H9 (cell line): Measurements from ENCODE around the gene SLC2A11. TPM values are rescaled to one million over a fixed set of nuclear protein-coding genes. Genes with fewer than 3 reads are reported as not detected.

ENCODE experiments used
- DNase-seq: peaks from one replicate; pipeline ENCODE4 v3.0.0-alpha.2; 2017
- H2AFZ ChIP-seq: one replicate; pipeline ENCODE4 v1.6.1; 2013; ENCODE audit warnings: mild to moderate bottlenecking, low read length, control low read depth, moderate library complexity
- H2AK5ac ChIP-seq: 2 replicates; pipeline ENCODE4 v1.6.1; 2013; ENCODE audit warnings: low read length, control low read depth, mixed read lengths; ENCODE audit not compliant: insufficient read length
- H2BK120ac ChIP-seq: one replicate; pipeline ENCODE4 v1.6.1; 2013; ENCODE audit warnings: low read depth, mild to moderate bottlenecking, low read length, control low read depth, inconsistent platforms; ENCODE audit not compliant: poor library complexity, severe bottlenecking
- H2BK12ac ChIP-seq: 2 replicates; pipeline ENCODE4 v1.6.1; 2013; ENCODE audit warnings: low read length, control low read depth, mixed read lengths, low read depth; ENCODE audit not compliant: insufficient read length
- H2BK15ac ChIP-seq: 2 replicates; pipeline ENCODE4 v1.6.1; 2013; ENCODE audit warnings: low read depth, low read length, control low read depth
- H2BK20ac ChIP-seq: one replicate; pipeline ENCODE4 v1.6.1; 2013; ENCODE audit warnings: low read depth, mild to moderate bottlenecking, low read length, control low read depth, inconsistent platforms; ENCODE audit not compliant: poor library complexity, severe bottlenecking
- H2BK5ac ChIP-seq: 2 replicates; pipeline ENCODE4 v1.6.1; 2013; ENCODE audit warnings: low read length, control low read depth, mixed read lengths; ENCODE audit not compliant: insufficient read length
- H3K14ac ChIP-seq: 2 replicates; pipeline ENCODE4 v1.6.1; 2013; ENCODE audit warnings: low read length, control low read depth; ENCODE audit not compliant: insufficient read depth
- H3K18ac ChIP-seq: 2 replicates; pipeline ENCODE4 v1.6.1; 2013; ENCODE audit warnings: low read depth, mild to moderate bottlenecking, mixed read lengths, low read length, control low read depth; ENCODE audit not compliant: insufficient read length
- H3K23ac ChIP-seq: 2 replicates; pipeline ENCODE4 v1.6.1; 2013; ENCODE audit warnings: low read length, control low read depth, mixed read lengths, low read depth; ENCODE audit not compliant: insufficient read length
- H3K23me2 ChIP-seq: 2 replicates; pipeline ENCODE4 v1.6.1; 2013; ENCODE audit warnings: low read depth, mild to moderate bottlenecking, mixed read lengths, low read length, control low read depth; ENCODE audit not compliant: insufficient read length, poor library complexity, severe bottlenecking
- H3K27ac ChIP-seq: 2 replicates; pipeline ENCODE4 v1.5.1; 2013; ENCODE audit warnings: low read length, control low read depth, mixed read lengths, low read depth; ENCODE audit not compliant: insufficient read length
- H3K27me3 ChIP-seq: 2 replicates; pipeline ENCODE4 v1.6.1; 2013; ENCODE audit warnings: low read length, control low read depth, inconsistent platforms; ENCODE audit not compliant: insufficient read depth
- H3K4ac ChIP-seq: 2 replicates; pipeline ENCODE4 v1.6.1; 2013; ENCODE audit warnings: low read depth, mild to moderate bottlenecking, control low read depth, inconsistent platforms, low read length, moderate library complexity
- H3K4me1 ChIP-seq: 2 replicates; pipeline ENCODE4 v1.6.1; 2013; ENCODE audit warnings: low read length, control low read depth, inconsistent platforms; ENCODE audit not compliant: insufficient read depth
- H3K4me2 ChIP-seq: 2 replicates; pipeline ENCODE4 v1.6.1; 2013; ENCODE audit warnings: low read length, control low read depth, mixed read lengths; ENCODE audit not compliant: insufficient read length, insufficient read depth
- H3K56ac ChIP-seq: 2 replicates; pipeline ENCODE4 v1.6.1; 2013; ENCODE audit warnings: low read depth, mild to moderate bottlenecking, mixed read lengths, low read length, control low read depth; ENCODE audit not compliant: insufficient read length
- H3K79me1 ChIP-seq: 2 replicates; pipeline ENCODE4 v1.6.1; 2013; ENCODE audit warnings: low read depth, mild to moderate bottlenecking, moderate library complexity, low read length, control low read depth, inconsistent platforms; ENCODE audit not compliant: insufficient read depth, poor library complexity, severe bottlenecking
- H3K79me2 ChIP-seq: 2 replicates; pipeline ENCODE4 v1.6.1; 2013; ENCODE audit warnings: low read length, control low read depth, inconsistent platforms; ENCODE audit not compliant: insufficient read depth
- H3K9ac ChIP-seq: 2 replicates; pipeline ENCODE4 v1.6.1; 2013; ENCODE audit warnings: low read length, control low read depth, mixed read lengths; ENCODE audit not compliant: insufficient read length; ENCODE audit errors: extremely low read depth
- H3K9me3 ChIP-seq: one replicate; pipeline ENCODE4 v1.6.1; 2013; ENCODE audit warnings: low read depth, low read length, inconsistent platforms; ENCODE audit not compliant: control insufficient read depth
- H3T11ph ChIP-seq: one replicate; pipeline ENCODE4 v1.6.1; 2013; ENCODE audit warnings: mild to moderate bottlenecking, low read length, control low read depth, inconsistent platforms
- H4K20me1 ChIP-seq: one replicate; pipeline ENCODE4 v1.6.1; 2013; ENCODE audit not compliant: control insufficient read depth, insufficient read length, insufficient read depth
- H4K5ac ChIP-seq: 2 replicates; pipeline ENCODE4 v1.6.1; 2013; ENCODE audit warnings: low read depth, mild to moderate bottlenecking, mixed read lengths, low read length, control low read depth; ENCODE audit not compliant: insufficient read length
- H4K8ac ChIP-seq: replicated peaks from 2 replicates; pipeline ENCODE4 v1.6.1; 2013; ENCODE audit warnings: low read length, control low read depth, mixed read lengths, low read depth; ENCODE audit not compliant: insufficient read length
- H4K91ac ChIP-seq: 2 replicates; pipeline ENCODE4 v1.6.1; 2013; ENCODE audit warnings: low read depth, mild to moderate bottlenecking, moderate library complexity, mixed read lengths, low read length, control low read depth; ENCODE audit not compliant: insufficient read length
- H3K27ac Mint-ChIP-seq, 3 experiments: 2 replicates in 2 of 3; 3 replicates in 1 of 3; pipeline ENCODE4 v1.8.0; 2020 to 2021; ENCODE audit warnings: mixed read lengths in 3 of 3, mild to moderate bottlenecking in 1 of 3, moderate library complexity in 1 of 3
- H3K27me3 Mint-ChIP-seq: 2 replicates; pipeline ENCODE4 v1.8.0; 2021; ENCODE audit warnings: low read depth, mild to moderate bottlenecking, moderate library complexity, mixed read lengths
- H3K36me3 Mint-ChIP-seq, 3 experiments: 2 replicates in 2 of 3; 3 replicates in 1 of 3; pipeline ENCODE4 v1.8.0; 2020 to 2021; ENCODE audit warnings: low read depth in 3 of 3, mixed read lengths in 3 of 3; ENCODE audit not compliant: insufficient read depth in 1 of 3
- H3K4me1 Mint-ChIP-seq, 2 experiments: 2 replicates each; pipeline ENCODE4 v1.8.0; 2020; ENCODE audit warnings: mixed read lengths in 2 of 2
- H3K4me3 Mint-ChIP-seq, 2 experiments: 2 replicates in 1 of 2; 3 replicates in 1 of 2; pipeline ENCODE4 v1.8.0; 2020 to 2021; ENCODE audit warnings: mild to moderate bottlenecking in 2 of 2, mixed read lengths in 2 of 2, moderate library complexity in 1 of 2
- H3K9me3 Mint-ChIP-seq, 2 experiments: 2 replicates in 1 of 2; 3 replicates in 1 of 2; pipeline ENCODE4 v1.8.0; 2020; ENCODE audit warnings: mild to moderate bottlenecking in 2 of 2, mixed read lengths in 2 of 2, moderate library complexity in 1 of 2
- WGBS: extraction: QIAGEN DNeasy Blood & Tissue Kit; methylation state at CpG from one replicate; pipeline ENCODE4 v1.1.7; 2013; ENCODE audit warnings: missing lambda C conversion rate, low lambda C conversion rate, mixed read lengths; ENCODE audit not compliant: insufficient read length; ENCODE audit errors: extremely low coverage; 5-methylcytosine and 5-hydroxymethylcytosine counted together
- total RNA-seq: library from RNA; stranded (reverse); gene quantifications from 2 replicates; pipeline ENCODE4 v1.2.1, GENCODE V29; 2021
- TF ChIP-seq, protein P1 (sequence below): fragments of 200-600 bp; sonication (generic); conservative IDR thresholded peaks from 3 replicates; pipeline ENCODE4 v1.8.0; 2021; ENCODE audit warnings: antibody characterized with exemption, mild to moderate bottlenecking

The SLC2A11 gene
- total RNA-seq, 1 experiment from 2014 or later = 15.0 TPM

DNA sequence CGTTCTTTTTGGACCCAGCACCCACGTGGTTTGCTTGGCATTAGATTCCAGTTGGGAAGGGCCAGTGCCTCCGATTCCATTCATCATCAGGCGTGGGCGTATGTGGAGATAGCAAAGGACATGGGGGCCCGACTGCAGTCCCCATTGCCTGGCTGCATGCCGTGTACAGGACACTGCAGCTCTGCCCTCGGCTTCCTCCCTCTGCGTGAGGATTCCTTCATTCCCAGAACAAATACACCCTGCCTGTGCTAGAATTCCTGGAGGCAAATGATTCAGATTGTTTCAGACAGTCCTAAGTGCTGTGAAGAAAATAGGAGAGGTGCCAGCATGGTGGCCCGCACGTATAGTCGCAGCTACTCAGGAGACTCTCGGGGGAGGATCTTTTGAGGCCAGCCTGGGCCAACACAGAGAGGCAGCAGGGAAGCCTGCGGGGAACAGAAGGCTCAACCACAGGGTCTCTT is 34.3 kb upstream of the SLC2A11 start:
- no peak overlapping the region for H3T11ph ChIP-seq
- H3K27me3 ChIP-seq = no peaks in the 10 kb centered on the region
- H2BK120ac ChIP-seq = no peak overlapping the region
- no peak for DNase-seq
- no peak overlapping the region for H3K14ac ChIP-seq
- no peak overlapping the region for H4K5ac ChIP-seq
- no peak overlapping the region for H4K91ac ChIP-seq
- H3K56ac ChIP-seq = no peak overlapping the region
- H2BK15ac ChIP-seq = no peak overlapping the region
- H3K23ac ChIP-seq = no peak overlapping the region
- H3K18ac ChIP-seq = no peak overlapping the region
- no peak overlapping the region for H2BK5ac ChIP-seq
- no peak overlapping the region for H3K27ac ChIP-seq
- H4K20me1 ChIP-seq = no peaks in the 10 kb centered on the region
- TF ChIP-seq, protein P1, sequence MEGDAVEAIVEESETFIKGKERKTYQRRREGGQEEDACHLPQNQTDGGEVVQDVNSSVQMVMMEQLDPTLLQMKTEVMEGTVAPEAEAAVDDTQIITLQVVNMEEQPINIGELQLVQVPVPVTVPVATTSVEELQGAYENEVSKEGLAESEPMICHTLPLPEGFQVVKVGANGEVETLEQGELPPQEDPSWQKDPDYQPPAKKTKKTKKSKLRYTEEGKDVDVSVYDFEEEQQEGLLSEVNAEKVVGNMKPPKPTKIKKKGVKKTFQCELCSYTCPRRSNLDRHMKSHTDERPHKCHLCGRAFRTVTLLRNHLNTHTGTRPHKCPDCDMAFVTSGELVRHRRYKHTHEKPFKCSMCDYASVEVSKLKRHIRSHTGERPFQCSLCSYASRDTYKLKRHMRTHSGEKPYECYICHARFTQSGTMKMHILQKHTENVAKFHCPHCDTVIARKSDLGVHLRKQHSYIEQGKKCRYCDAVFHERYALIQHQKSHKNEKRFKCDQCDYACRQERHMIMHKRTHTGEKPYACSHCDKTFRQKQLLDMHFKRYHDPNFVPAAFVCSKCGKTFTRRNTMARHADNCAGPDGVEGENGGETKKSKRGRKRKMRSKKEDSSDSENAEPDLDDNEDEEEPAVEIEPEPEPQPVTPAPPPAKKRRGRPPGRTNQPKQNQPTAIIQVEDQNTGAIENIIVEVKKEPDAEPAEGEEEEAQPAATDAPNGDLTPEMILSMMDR = no peak
- no CpG with 5 or more reads among the region's 14 CpGs for WGBS
- H3K4ac ChIP-seq = no peak overlapping the region
- H3K4me3 Mint-ChIP-seq = no peak overlapping the region
- H4K8ac ChIP-seq = no peak overlapping the region
- peaks cover 51 to 92% (median 89%) of the 10 kb centered on the region in 3 experiments for H3K36me3 Mint-ChIP-seq
- H3K9me3 Mint-ChIP-seq = no peaks in the 10 kb centered on the region
- no peaks in the 10 kb centered on the region for H3K23me2 ChIP-seq
- H3K4me1 ChIP-seq = no peaks in the 10 kb centered on the region
- no peak overlapping the region for H2AFZ ChIP-seq
- H3K9ac ChIP-seq = no peak overlapping the region
- no peak overlapping the region for H2BK20ac ChIP-seq
- no peaks in the 10 kb centered on the region for H3K9me3 ChIP-seq
- H3K79me2 ChIP-seq = no peaks in the 10 kb centered on the region
- H3K4me2 ChIP-seq = no peak overlapping the region
- no peaks in the 10 kb centered on the region for H3K79me1 ChIP-seq
- no peak overlapping the region for H2AK5ac ChIP-seq
- peaks cover 16 to 19% of the 10 kb centered on the region in 2 experiments; a peak in 3 of 4 replicates for H3K4me1 Mint-ChIP-seq
- H3K27ac Mint-ChIP-seq = no peak overlapping the region
- no peaks in the 10 kb centered on the region for H3K27me3 Mint-ChIP-seq
- no peak overlapping the region for H2BK12ac ChIP-seq
